Measurements from ENCODE around the gene RNU1-4. TPM values are rescaled to one million over a fixed set of nuclear protein-coding genes. Genes with fewer than 3 reads are reported as not detected.
"Not testable (repeated sequence)": the region's sequence is repeated elsewhere in the genome, so short reads cannot be mapped to it uniquely, and the experiment has no call there.

Gene RNU1-4
- total and polyA plus RNA-seq, 10 of the 15 experiments (the other 5 are each of a cell fraction or from before 2014, with no cell fraction given): under 0.01 to 20,946 (median 4.7) TPM; not detected in 2

DNA sequence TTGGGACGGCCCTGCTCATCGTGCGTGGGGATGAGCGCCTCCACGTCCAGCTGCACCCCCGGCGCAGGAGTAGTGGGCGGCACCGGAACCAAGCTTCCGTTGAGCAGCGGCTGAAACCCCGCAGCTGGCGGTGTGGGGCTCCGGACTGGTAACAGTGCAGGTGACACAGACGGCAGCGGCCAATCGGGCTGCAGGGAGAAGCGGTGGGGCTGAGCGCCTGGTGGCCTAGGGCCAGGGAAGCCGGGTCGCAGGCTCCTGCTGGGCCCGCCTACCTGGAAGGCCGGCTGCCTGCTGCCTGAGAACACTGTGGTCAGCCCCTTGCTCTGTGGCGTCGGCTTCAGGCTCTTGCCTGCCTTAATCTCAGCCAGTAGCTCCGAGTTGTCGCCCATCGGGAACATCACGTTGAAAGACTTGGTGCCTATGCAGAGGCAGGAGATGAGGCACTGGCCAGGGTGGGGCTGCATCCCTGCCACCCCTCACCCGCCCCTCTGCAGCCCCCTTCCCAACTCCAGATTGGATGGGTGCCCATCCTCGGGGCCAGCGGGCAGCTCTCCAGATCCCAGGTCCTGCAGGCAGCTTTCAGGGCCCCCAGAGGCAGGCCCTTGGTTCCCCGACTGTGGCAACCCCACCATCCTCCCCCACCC, 43.7 kb upstream of the RNU1-4 start:
- intact Hi-C loops (cut with micrococcal nuclease; ENCODE audit: unreplicated experiment); H3K4me2 ChIP-seq (ENCODE audit: control insufficient read depth, insufficient read depth); in situ Hi-C loops (cut with MboI); CTCF ChIA-PET; H2AFZ ChIP-seq (ENCODE audit: control insufficient read depth, low read depth, low read length); DNase-seq (ENCODE audit: low read depth, low spot score); H3K4me3 ChIP-seq; POLR2A ChIA-PET; H3K36me3 ChIP-seq (ENCODE audit: control insufficient read depth in 2 of 2, insufficient read depth in 2 of 2, low read length in 1 of 2); FAIRE-seq; H3K9me3 ChIP-seq (replicated peaks; ENCODE audit: control insufficient read depth, insufficient read depth, low read length); H3K27ac ChIP-seq (ENCODE audit: control insufficient read depth, insufficient read depth); BruUV-seq (replicated peaks); ATAC-seq; H3K4me1 ChIP-seq (ENCODE audit: control insufficient read depth, insufficient read depth, low read length); H4K20me1 ChIP-seq (ENCODE audit: control insufficient read depth, insufficient read depth); SMC1A ChIA-PET (ENCODE audit: uncharacterized antibody, unreplicated experiment); H3K27me3 ChIP-seq (replicated peaks in 1 of 2; ENCODE audit: control insufficient read depth in 2 of 2, insufficient read depth in 2 of 2, low read length in 1 of 2); H3K79me2 ChIP-seq (ENCODE audit: control insufficient read depth, insufficient read depth, low read length); H3K9ac ChIP-seq (ENCODE audit: control insufficient read depth, insufficient read depth, low read length); RAD21 ChIA-PET (ENCODE audit: unreplicated experiment): not testable (repeated sequence)
- WGBS (ENCODE audit: insufficient coverage, insufficient replicate concordance, low lambda C conversion rate, missing lambda C conversion rate): 80% methylated on average over 4 of the region's 33 CpGs

DNA sequence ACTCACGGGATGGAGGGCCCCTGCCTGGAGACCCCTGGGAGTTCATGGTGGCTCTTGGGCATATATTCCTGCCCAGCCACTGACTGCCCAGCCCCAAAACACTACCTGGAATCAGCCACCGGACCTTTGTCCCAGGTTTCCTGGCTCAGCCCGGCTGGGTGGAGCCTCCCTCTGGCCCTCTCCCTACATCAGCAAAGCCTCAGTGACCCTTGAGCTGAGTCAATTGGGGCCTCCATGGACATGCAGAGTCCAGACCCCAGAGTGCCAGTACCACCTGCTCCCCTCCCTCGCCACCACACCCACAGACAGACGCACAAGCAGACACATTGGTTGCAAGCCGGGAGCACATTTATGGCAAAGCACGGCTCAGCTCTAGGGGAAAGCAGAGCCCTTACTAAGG, 43.2 kb upstream of the RNU1-4 start:
- POLR2A ChIA-PET: not testable (repeated sequence)

DNA sequence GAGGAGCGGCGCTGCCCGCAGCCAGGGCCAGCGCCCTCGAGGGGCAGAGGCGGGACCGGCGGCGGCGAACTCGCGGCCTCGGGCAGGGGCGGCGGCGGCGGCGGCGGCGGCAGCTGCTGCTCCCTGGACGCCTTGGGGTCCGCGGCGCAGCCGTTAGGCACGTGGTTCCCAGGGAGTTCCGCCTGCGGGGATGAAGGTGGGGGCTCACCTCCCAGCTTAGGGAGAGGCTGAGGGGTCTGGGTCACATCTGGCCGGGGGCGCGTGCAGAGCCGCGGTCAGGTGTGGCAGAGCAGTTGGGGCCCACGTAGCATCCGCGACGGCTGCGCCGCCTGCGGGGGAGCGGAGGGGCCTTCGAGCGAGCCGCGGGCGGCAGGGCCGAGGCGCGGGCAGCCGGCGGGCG, 40.9 kb upstream of the RNU1-4 start:
- H3K4me3 ChIP-seq; intact Hi-C loops (cut with micrococcal nuclease; ENCODE audit: unreplicated experiment); in situ Hi-C loops (cut with MboI); H3K79me2 ChIP-seq (ENCODE audit: control insufficient read depth, insufficient read depth, low read length); H3K27me3 ChIP-seq (replicated peaks in 1 of 2; ENCODE audit: control insufficient read depth in 2 of 2, insufficient read depth in 2 of 2, low read length in 1 of 2); H3K4me1 ChIP-seq (ENCODE audit: control insufficient read depth, insufficient read depth, low read length); BruUV-seq (replicated peaks); RAD21 ChIA-PET (ENCODE audit: unreplicated experiment); H3K9ac ChIP-seq (ENCODE audit: control insufficient read depth, insufficient read depth, low read length); H3K27ac ChIP-seq (ENCODE audit: control insufficient read depth, insufficient read depth); H2AFZ ChIP-seq (ENCODE audit: control insufficient read depth, low read depth, low read length); CTCF ChIA-PET; H3K36me3 ChIP-seq (ENCODE audit: control insufficient read depth in 2 of 2, insufficient read depth in 2 of 2, low read length in 1 of 2); H4K20me1 ChIP-seq (ENCODE audit: control insufficient read depth, insufficient read depth); DNase-seq (ENCODE audit: low read depth, low spot score); SMC1A ChIA-PET (ENCODE audit: uncharacterized antibody, unreplicated experiment); H3K9me3 ChIP-seq (replicated peaks; ENCODE audit: control insufficient read depth, insufficient read depth, low read length); H3K4me2 ChIP-seq (ENCODE audit: control insufficient read depth, insufficient read depth); POLR2A ChIA-PET; FAIRE-seq; ATAC-seq: not testable (repeated sequence)
- WGBS (ENCODE audit: insufficient coverage, insufficient replicate concordance, low lambda C conversion rate, missing lambda C conversion rate): 100% methylated on average over 4 of the region's 52 CpGs

More for the DNA sequence above, 43.2 kb upstream of the RNU1-4 start:
- H3K9ac ChIP-seq (ENCODE audit: control insufficient read depth, insufficient read depth, low read length); H4K20me1 ChIP-seq (ENCODE audit: control insufficient read depth, insufficient read depth); H2AFZ ChIP-seq (ENCODE audit: control insufficient read depth, low read depth, low read length); CTCF ChIA-PET; H3K4me2 ChIP-seq (ENCODE audit: control insufficient read depth, insufficient read depth); FAIRE-seq; H3K4me3 ChIP-seq; DNase-seq (ENCODE audit: low read depth, low spot score); BruUV-seq (replicated peaks); H3K79me2 ChIP-seq (ENCODE audit: control insufficient read depth, insufficient read depth, low read length); H3K36me3 ChIP-seq (ENCODE audit: control insufficient read depth in 2 of 2, insufficient read depth in 2 of 2, low read length in 1 of 2); intact Hi-C loops (cut with micrococcal nuclease; ENCODE audit: unreplicated experiment); H3K4me1 ChIP-seq (ENCODE audit: control insufficient read depth, insufficient read depth, low read length); in situ Hi-C loops (cut with MboI); RAD21 ChIA-PET (ENCODE audit: unreplicated experiment); H3K27me3 ChIP-seq (replicated peaks in 1 of 2; ENCODE audit: control insufficient read depth in 2 of 2, insufficient read depth in 2 of 2, low read length in 1 of 2); H3K27ac ChIP-seq (ENCODE audit: control insufficient read depth, insufficient read depth); ATAC-seq; H3K9me3 ChIP-seq (replicated peaks; ENCODE audit: control insufficient read depth, insufficient read depth, low read length); SMC1A ChIA-PET (ENCODE audit: uncharacterized antibody, unreplicated experiment): not testable (repeated sequence)
- 63% methylated on average over 1 of the region's 7 CpGs for WGBS (ENCODE audit: insufficient coverage, insufficient replicate concordance, low lambda C conversion rate, missing lambda C conversion rate)

DNA sequence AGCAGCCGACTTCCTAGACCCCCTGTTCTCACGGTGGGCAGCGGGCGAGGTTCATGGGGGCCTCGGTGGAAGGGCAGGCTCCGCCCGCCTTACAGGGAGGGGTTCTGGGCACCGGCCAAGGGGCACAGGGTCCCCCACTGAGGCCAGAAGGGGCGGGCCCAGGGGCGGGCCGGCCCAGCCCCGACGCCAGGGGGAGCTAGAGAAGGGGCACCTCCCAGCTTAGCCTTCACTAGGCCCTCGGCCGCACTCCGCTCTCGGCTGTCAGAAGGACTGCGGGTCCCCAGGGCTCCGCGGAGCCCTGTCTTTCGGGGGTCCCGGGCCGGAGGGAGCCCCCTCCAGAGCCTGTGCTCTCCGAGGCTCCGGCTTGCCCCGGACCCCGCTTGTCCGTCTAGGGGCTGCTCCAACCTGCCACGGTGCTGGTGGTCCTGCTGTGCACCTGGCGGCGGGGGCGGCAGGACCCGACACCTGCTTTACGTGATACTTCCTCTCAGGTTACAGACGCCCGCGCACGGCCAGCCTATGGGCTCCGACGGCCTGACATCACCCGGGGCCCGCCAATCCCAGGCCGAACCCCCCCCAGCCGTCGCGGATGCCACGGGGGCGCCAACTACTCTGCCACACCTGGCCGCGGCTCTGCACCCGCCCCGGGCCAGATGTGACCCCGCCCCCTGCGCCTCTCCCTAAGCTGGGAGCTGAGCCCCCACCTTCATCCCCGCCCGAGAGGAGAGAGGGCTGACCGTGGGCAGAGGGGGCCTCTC, 40.0 kb upstream of the RNU1-4 start:
- intact Hi-C loops (cut with micrococcal nuclease; ENCODE audit: unreplicated experiment); BruUV-seq (replicated peaks); H4K20me1 ChIP-seq (ENCODE audit: control insufficient read depth, insufficient read depth); DNase-seq (ENCODE audit: low read depth, low spot score); H3K4me3 ChIP-seq; H3K4me1 ChIP-seq (ENCODE audit: control insufficient read depth, insufficient read depth, low read length); H3K79me2 ChIP-seq (ENCODE audit: control insufficient read depth, insufficient read depth, low read length); H3K9me3 ChIP-seq (replicated peaks; ENCODE audit: control insufficient read depth, insufficient read depth, low read length); ATAC-seq; FAIRE-seq; H3K9ac ChIP-seq (ENCODE audit: control insufficient read depth, insufficient read depth, low read length); H3K27ac ChIP-seq (ENCODE audit: control insufficient read depth, insufficient read depth); H2AFZ ChIP-seq (ENCODE audit: control insufficient read depth, low read depth, low read length); SMC1A ChIA-PET (ENCODE audit: uncharacterized antibody, unreplicated experiment); H3K27me3 ChIP-seq (replicated peaks in 1 of 2; ENCODE audit: control insufficient read depth in 2 of 2, insufficient read depth in 2 of 2, low read length in 1 of 2); H3K36me3 ChIP-seq (ENCODE audit: control insufficient read depth in 2 of 2, insufficient read depth in 2 of 2, low read length in 1 of 2); in situ Hi-C loops (cut with MboI); CTCF ChIA-PET; H3K4me2 ChIP-seq (ENCODE audit: control insufficient read depth, insufficient read depth); RAD21 ChIA-PET (ENCODE audit: unreplicated experiment); POLR2A ChIA-PET: not testable (repeated sequence)
- WGBS (ENCODE audit: insufficient coverage, insufficient replicate concordance, low lambda C conversion rate, missing lambda C conversion rate): no CpG with 5 or more reads among the region's 57 CpGs
